ENCODE data around the gene CRABP2.

The CRABP2 gene

GRCh38 chr1:156689953-156690674 is 15.3 kb downstream of the CRABP2 start:
- no peak for DNase-seq

GRCh38 chr1:156689035-156689952 is 16.1 kb downstream of the CRABP2 start:
- peak; percentile 22 for DNase-seq

- no peak for DNase-seq
Observed at GRCh38 chr1:156684227-156684782, 21.1 kb downstream of the CRABP2 start.

- no peak for DNase-seq
Observed at GRCh38 chr1:156682166-156682890, 23.1 kb downstream of the CRABP2 start.

GRCh38 chr1:156681196-156681960 is 24.0 kb downstream of the CRABP2 start:
- no peak for DNase-seq

GRCh38 chr1:156680056-156680455 is 25.3 kb downstream of the CRABP2 start:
- DNase-seq, result no peak

- DNase-seq, result no peak
Observed at GRCh38 chr1:156677616-156678596, 27.5 kb downstream of the CRABP2 start.

- DNase-seq, result no peak
Observed at GRCh38 chr1:156676820-156677615, 28.4 kb downstream of the CRABP2 start, which contains the start of gene NES. TSS of gene NES (minus strand) at chr1:156677407. CDS start at chr1:156677264, 143 bp downstream.

- no peak for DNase-seq
Observed at GRCh38 chr1:156676114-156676819, 29.1 kb downstream of the CRABP2 start.

GRCh38 chr1:156675210-156676113 is 29.9 kb downstream of the CRABP2 start:
- DNase-seq, result no peak

- no peak for DNase-seq
Observed at GRCh38 chr1:156673387-156674121, 31.8 kb downstream of the CRABP2 start.

GRCh38 chr1:156671804-156672203 is 33.6 kb downstream of the CRABP2 start:
- DNase-seq, result no peak

GRCh38 chr1:156670791-156671190 is 34.6 kb downstream of the CRABP2 start:
- DNase-seq, result no peak

GRCh38 chr1:156670359-156670758 is 35.0 kb downstream of the CRABP2 start:
- no peak for DNase-seq

- no peak for DNase-seq
Observed at GRCh38 chr1:156669794-156670193, 35.6 kb downstream of the CRABP2 start.

- no peak for DNase-seq
Observed at GRCh38 chr1:156668801-156669637, 36.4 kb downstream of the CRABP2 start.

All from NCI-H524 treated with DMSO at 0.1 percent for 48 hours (cell line).